Mesenchymal stem cell (in vitro differentiated cells and primary cell): ENCODE results near the gene GPR52.
"Not testable (repeated sequence)": the region's sequence is repeated elsewhere in the genome, so short reads cannot be mapped to it uniquely, and the experiment has no call there.

ENCODE experiments used
- DNase-seq: peaks from one replicate; pipeline ENCODE4 v3.0.0-alpha.2; 2013
- H2AFZ ChIP-seq: one replicate; pipeline ENCODE4 v1.6.1; 2013; ENCODE audit warnings: low read depth, mild to moderate bottlenecking, control low read depth, inconsistent platforms, low read length, moderate library complexity
- H2AK5ac ChIP-seq: 2 replicates; pipeline ENCODE4 v1.6.1; 2013; ENCODE audit warnings: low read length, moderate library complexity, mild to moderate bottlenecking, inconsistent platforms; ENCODE audit not compliant: severe bottlenecking
- H2BK120ac ChIP-seq: one replicate; pipeline ENCODE4 v1.6.1; 2013; ENCODE audit warnings: low read depth, mild to moderate bottlenecking, inconsistent platforms, low read length, moderate library complexity
- H2BK12ac ChIP-seq, 2 experiments: one replicate each; pipeline ENCODE4 v1.6.1; 2013; ENCODE audit warnings: inconsistent platforms in 2 of 2, low read length in 2 of 2, mild to moderate bottlenecking in 2 of 2, moderate library complexity in 2 of 2, control low read depth in 1 of 2
- H2BK15ac ChIP-seq: one replicate; pipeline ENCODE4 v1.6.1; 2013; ENCODE audit warnings: mild to moderate bottlenecking, low read depth, inconsistent platforms; ENCODE audit not compliant: poor library complexity, severe bottlenecking
- H2BK5ac ChIP-seq: 2 replicates; pipeline ENCODE4 v1.6.1; 2013; ENCODE audit warnings: low read depth, mild to moderate bottlenecking, low read length, control low read depth, inconsistent platforms; ENCODE audit not compliant: poor library complexity, severe bottlenecking
- H3K14ac ChIP-seq, 2 experiments: one replicate each; pipeline ENCODE4 v1.6.1; 2013; ENCODE audit warnings: inconsistent platforms in 2 of 2, low read length in 2 of 2, control low read depth in 1 of 2, mild to moderate bottlenecking in 1 of 2, moderate library complexity in 1 of 2
- H3K18ac ChIP-seq, 2 experiments: one replicate each; pipeline ENCODE4 v1.6.1; 2013; ENCODE audit warnings: inconsistent platforms in 2 of 2, low read length in 2 of 2, control low read depth in 1 of 2, low read depth in 1 of 2, mild to moderate bottlenecking in 1 of 2
- H3K23ac ChIP-seq, 2 experiments: one replicate each; pipeline ENCODE4 v1.6.1; 2013; ENCODE audit warnings: inconsistent platforms in 2 of 2, low read length in 2 of 2, mild to moderate bottlenecking in 2 of 2, moderate library complexity in 2 of 2, control low read depth in 1 of 2
- H3K27ac ChIP-seq: 2 replicates; pipeline ENCODE4 v1.5.1; 2013; ENCODE audit warnings: mild to moderate bottlenecking, moderate library complexity, low read length, control low read depth, inconsistent platforms; ENCODE audit not compliant: poor library complexity, severe bottlenecking
- H3K27me3 ChIP-seq, 2 experiments: 2 replicates each; pipeline versions ENCODE4 v1.6.1 to v1.7.0; 2013; ENCODE audit warnings: low read length in 2 of 2, mild to moderate bottlenecking in 2 of 2, moderate library complexity in 2 of 2, control low read depth in 1 of 2, inconsistent platforms in 1 of 2; ENCODE audit not compliant: control insufficient read depth in 1 of 2, insufficient read depth in 1 of 2
- H3K36me3 ChIP-seq, 2 experiments: 2 replicates each; pipeline versions ENCODE4 v1.6.1 to v1.7.0; 2013; ENCODE audit warnings: low read length in 2 of 2, control low read depth in 1 of 2, inconsistent platforms in 1 of 2, low read depth in 1 of 2, mild to moderate bottlenecking in 1 of 2; ENCODE audit not compliant: insufficient read depth in 2 of 2, control insufficient read depth in 1 of 2
- H3K4ac ChIP-seq, 2 experiments: one replicate each; pipeline ENCODE4 v1.6.1; 2013; ENCODE audit warnings: inconsistent platforms in 2 of 2, low read length in 2 of 2, mild to moderate bottlenecking in 2 of 2, moderate library complexity in 2 of 2, control low read depth in 1 of 2, low read depth in 1 of 2
- H3K4me1 ChIP-seq: 2 replicates; pipeline ENCODE4 v1.6.1; 2013; ENCODE audit warnings: low read depth, low read length, control low read depth; ENCODE audit not compliant: control insufficient read depth, insufficient read depth
- H3K4me2 ChIP-seq: 2 replicates; pipeline ENCODE4 v1.6.1; 2013; ENCODE audit warnings: low read length, mild to moderate bottlenecking, inconsistent platforms; ENCODE audit not compliant: poor library complexity, severe bottlenecking
- H3K4me3 ChIP-seq, 2 experiments: 2 replicates each; pipeline versions ENCODE4 v1.5.1 to v1.7.0; 2013; ENCODE audit warnings: low read length in 2 of 2, mild to moderate bottlenecking in 2 of 2, control low read depth in 1 of 2, low read depth in 1 of 2; ENCODE audit not compliant: insufficient read depth in 1 of 2
- H3K79me1 ChIP-seq: replicated peaks from 2 replicates; pipeline ENCODE4 v1.6.1; 2013; ENCODE audit warnings: mild to moderate bottlenecking, control low read depth, low read length, inconsistent platforms; ENCODE audit not compliant: poor library complexity, severe bottlenecking
- H3K9ac ChIP-seq: 2 replicates; pipeline ENCODE4 v1.7.0; 2013; ENCODE audit warnings: mild to moderate bottlenecking, low read length, moderate library complexity
- H3K9me3 ChIP-seq: 2 replicates; pipeline ENCODE4 v1.7.0; 2013; ENCODE audit warnings: mild to moderate bottlenecking, low read length; ENCODE audit not compliant: control insufficient read depth
- H4K8ac ChIP-seq: one replicate; pipeline ENCODE4 v1.6.1; 2013; ENCODE audit warnings: inconsistent platforms, mild to moderate bottlenecking, low read length, moderate library complexity
- H4K91ac ChIP-seq: one replicate; pipeline ENCODE4 v1.6.1; 2013; ENCODE audit warnings: mild to moderate bottlenecking, low read length, inconsistent platforms
- WGBS: methylation state at CpG from one replicate; pipeline ENCODE4 v1.1.7; 2013; ENCODE audit warnings: mixed read lengths; 5-methylcytosine and 5-hydroxymethylcytosine counted together

GPR52 gene

DNA sequence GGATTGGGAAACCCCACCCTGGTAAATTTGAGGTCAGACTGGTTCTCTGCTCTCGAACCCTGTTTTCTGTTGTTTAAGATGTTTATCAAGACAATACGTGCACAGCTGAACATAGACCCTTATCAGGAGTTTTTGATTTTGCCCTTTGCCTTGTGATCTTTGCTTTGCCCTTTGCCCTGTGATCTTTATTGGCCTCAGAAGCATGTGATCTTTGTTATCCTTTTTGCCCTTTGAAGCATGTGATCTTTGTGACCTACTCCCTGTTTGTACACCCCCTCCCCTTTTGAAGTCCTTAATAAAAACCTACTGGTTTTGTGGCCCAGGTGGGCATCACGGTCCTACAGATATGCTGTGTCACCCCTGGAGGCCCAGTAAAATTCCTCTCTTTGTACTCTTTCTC is 38.0 kb upstream of the GPR52 start:
- not testable (repeated sequence) for H3K9me3 ChIP-seq, DNase-seq, H3K4me3 ChIP-seq, H3K4me1 ChIP-seq, H3K79me1 ChIP-seq, H3K14ac ChIP-seq, H2AK5ac ChIP-seq, H3K23ac ChIP-seq, H3K27me3 ChIP-seq, H3K18ac ChIP-seq, H4K8ac ChIP-seq, H4K91ac ChIP-seq, H3K4ac ChIP-seq, H3K36me3 ChIP-seq, H2AFZ ChIP-seq, H3K27ac ChIP-seq, H2BK12ac ChIP-seq, H2BK15ac ChIP-seq, H2BK5ac ChIP-seq, H3K4me2 ChIP-seq, H2BK120ac ChIP-seq, H3K9ac ChIP-seq
- 76% methylated on average over 3 of the region's 3 CpGs for WGBS

GRCh38 chr1:174413632-174414031 is 34.1 kb upstream of the GPR52 start:
- Histone ChIP-seq H2AK5ac (no peak overlapping the region), H3K36me3 (no peaks in the 10 kb centered on the region), H2AFZ (no peak overlapping the region), H3K9ac (peak overlapping the region; percentile 86), H4K8ac (no peak overlapping the region), H3K4ac (no peak overlapping the region), H3K14ac (no peak overlapping the region), H2BK5ac (no peak overlapping the region), H3K4me2 (no peak overlapping the region), H3K18ac (no peak overlapping the region), H3K23ac (no peak overlapping the region), H2BK15ac (no peak overlapping the region), H2BK120ac (no peak overlapping the region), H3K27ac (no peak overlapping the region), H3K79me1 (peaks cover 4% of the 10 kb centered on the region), H4K91ac (no peak overlapping the region), H3K27me3 (no peaks in the 10 kb centered on the region), H3K9me3 (no peaks in the 10 kb centered on the region), H3K4me1 (peaks cover 1% of the 10 kb centered on the region), H3K4me3 (peak overlapping the region in 1 of 2 experiments; percentile 64), H2BK12ac (no peak overlapping the region)
- peak; percentile 12 for DNase-seq
- WGBS, result 62% methylated on average over 3 of the region's 4 CpGs

DNA sequence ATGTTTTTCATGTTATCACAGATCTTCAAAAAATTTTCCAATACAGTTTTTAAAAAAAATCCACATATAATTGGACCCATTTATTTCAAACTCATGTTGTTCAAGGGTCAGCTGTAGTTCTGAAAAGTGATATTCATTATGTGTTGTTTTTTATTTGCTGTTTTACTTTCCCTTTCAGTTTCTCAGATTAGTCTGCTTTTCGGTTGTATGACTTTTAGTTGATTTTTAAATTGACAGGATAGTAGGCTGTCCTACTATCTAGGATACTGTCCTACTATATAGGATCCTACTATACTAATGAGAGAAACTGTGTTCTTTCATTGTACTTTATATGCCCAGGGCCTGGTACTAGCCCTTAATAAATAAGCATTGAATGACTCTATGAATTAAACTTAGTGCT is 33.6 kb upstream of the GPR52 start:
- WGBS, result no CpG with 5 or more reads among the region's 1 CpG
- Histone ChIP-seq H2AFZ (no peak overlapping the region), H3K23ac (no peak overlapping the region), H3K27ac (no peak overlapping the region), H4K91ac (no peak overlapping the region), H3K4me3 (peak overlapping the region in 1 of 2 experiments; percentile 64), H3K4me2 (no peak overlapping the region), H3K9me3 (no peaks in the 10 kb centered on the region), H3K27me3 (no peaks in the 10 kb centered on the region), H3K36me3 (no peaks in the 10 kb centered on the region), H2BK120ac (no peak overlapping the region), H3K4ac (no peak overlapping the region), H3K79me1 (peaks cover 4% of the 10 kb centered on the region), H3K18ac (no peak overlapping the region), H3K14ac (no peak overlapping the region), H2BK5ac (no peak overlapping the region), H4K8ac (no peak overlapping the region), H3K9ac (peak overlapping the region; percentile 86), H2AK5ac (no peak overlapping the region), H2BK12ac (no peak overlapping the region), H2BK15ac (no peak overlapping the region), H3K4me1 (peaks cover 1% of the 10 kb centered on the region)
- DNase-seq, result peak; percentile 10

GRCh38 chr1:174415506-174415905 is 32.3 kb upstream of the GPR52 start:
- no peak overlapping the region for H2AK5ac ChIP-seq

More at GRCh38 chr1:174415506-174415905, 32.3 kb upstream of the GPR52 start:
- H2BK15ac ChIP-seq, result no peak overlapping the region
- DNase-seq, result no peak
- no peak overlapping the region for H2BK5ac ChIP-seq
- WGBS, result 100% methylated on average over 1 of the region's 2 CpGs
- no peak overlapping the region for H3K4me3 ChIP-seq
- H3K4me1 ChIP-seq, result peaks cover 1% of the 10 kb centered on the region
- no peak overlapping the region for H4K91ac ChIP-seq
- no peak overlapping the region for H3K27ac ChIP-seq
- H3K18ac ChIP-seq, result no peak overlapping the region
- no peak overlapping the region for H4K8ac ChIP-seq
- H3K9ac ChIP-seq, result no peak overlapping the region
- no peak overlapping the region for H3K14ac ChIP-seq
- no peak overlapping the region for H2BK120ac ChIP-seq
- peaks cover 4% of the 10 kb centered on the region for H3K79me1 ChIP-seq
- H3K23ac ChIP-seq, result no peak overlapping the region
- no peaks in the 10 kb centered on the region for H3K36me3 ChIP-seq
- H3K27me3 ChIP-seq, result no peaks in the 10 kb centered on the region
- H3K4ac ChIP-seq, result no peak overlapping the region
- H3K4me2 ChIP-seq, result no peak overlapping the region
- H2AFZ ChIP-seq, result no peak overlapping the region
- H3K9me3 ChIP-seq, result no peaks in the 10 kb centered on the region
- H2BK12ac ChIP-seq, result no peak overlapping the region
